ENCODE measurements around the gene IGFALS.
"Not testable (repeated sequence)": the region's sequence is repeated elsewhere in the genome, so short reads cannot be mapped to it uniquely, and the experiment has no call there.

Gene IGFALS

DNA sequence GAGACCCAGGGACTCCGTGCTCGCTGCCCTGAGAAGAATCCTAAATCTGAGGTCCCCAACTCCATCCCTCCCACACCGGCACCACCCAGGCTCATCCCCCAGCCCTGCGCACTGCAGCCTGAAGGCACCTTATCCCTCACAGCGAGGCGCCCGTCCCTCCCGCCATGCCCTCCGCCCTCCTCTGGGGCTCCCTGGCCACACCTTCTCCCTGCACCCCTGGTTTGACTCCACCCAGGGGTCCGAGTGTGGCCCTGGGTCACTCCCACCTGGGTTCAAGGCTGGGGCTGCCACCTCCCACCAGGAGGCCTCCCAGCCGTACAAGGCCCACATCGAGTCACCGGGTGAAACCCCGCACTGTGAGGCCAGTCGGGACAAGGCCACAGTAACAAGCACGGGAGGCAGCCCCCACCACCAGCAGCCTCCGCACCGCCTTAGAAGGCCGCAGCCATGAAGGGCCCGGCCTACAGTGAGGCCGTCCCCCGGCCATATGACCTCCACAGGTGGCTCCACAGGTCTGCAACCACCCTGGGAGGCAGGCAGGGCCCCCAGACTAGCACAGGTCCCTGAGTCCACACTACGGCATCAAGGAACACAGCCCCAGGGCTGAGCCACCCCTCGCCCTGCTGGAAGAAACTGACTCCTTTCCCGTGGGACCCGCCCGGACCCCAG is 24.8 kb upstream of the IGFALS start:
- DNase-seq (ENCODE audit: low read depth in 2 of 2), result no peak

GRCh38 chr16:1817716-1818115 is 24.2 kb upstream of the IGFALS start:
- DNase-seq (ENCODE audit: low read depth in 2 of 2), result no peak

GRCh38 chr16:1817276-1817589 is 23.7 kb upstream of the IGFALS start:
- no peak for DNase-seq (ENCODE audit: low read depth in 2 of 2)

GRCh38 chr16:1816396-1817275 is 23.1 kb upstream of the IGFALS start:
- no peak for DNase-seq (ENCODE audit: low read depth in 2 of 2)

DNA sequence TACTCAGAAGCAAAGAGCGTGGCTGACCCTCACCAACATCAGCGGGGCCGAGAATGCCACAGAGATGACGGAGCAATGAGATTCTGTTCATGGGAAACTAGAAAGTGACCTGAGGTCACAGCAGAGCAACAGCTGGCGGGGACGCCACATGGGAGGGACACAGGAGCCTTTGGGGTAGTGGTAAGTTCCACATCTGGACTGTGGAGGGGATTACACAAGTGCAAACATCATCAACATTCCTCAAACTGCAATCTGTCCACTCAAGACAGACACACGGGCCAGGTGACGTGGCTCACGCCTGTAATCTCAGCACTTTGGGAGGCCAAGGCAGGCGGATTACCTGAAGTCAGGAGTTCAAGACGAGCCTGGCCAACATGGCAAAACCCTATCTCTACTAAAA is 22.0 kb upstream of the IGFALS start:
- DNase-seq (ENCODE audit: low read depth in 2 of 2), result no peak

DNA sequence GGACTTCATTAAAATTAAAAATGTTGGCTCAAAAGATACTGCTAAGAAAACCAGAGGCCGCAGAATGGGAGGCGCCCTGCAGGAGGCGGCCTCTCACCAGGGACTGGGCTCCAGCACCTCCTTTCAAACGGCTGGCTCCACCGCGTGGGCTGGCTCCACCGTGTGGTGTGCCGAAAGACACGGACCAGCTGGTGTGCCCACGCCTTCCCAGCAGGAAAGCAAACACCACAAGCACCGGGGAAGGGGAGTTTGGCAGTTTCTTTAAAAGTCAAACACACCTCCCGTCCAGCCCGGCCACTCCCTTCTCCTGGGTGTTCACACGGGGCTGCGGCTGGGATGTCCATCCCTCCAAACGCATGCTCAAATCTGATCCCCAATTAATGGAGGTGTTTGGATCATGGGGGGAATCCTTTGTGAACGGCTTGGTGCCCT is 19.2 kb upstream of the IGFALS start:
- DNase-seq (ENCODE audit: low read depth in 2 of 2), result peak; percentile 5 to 24

DNA sequence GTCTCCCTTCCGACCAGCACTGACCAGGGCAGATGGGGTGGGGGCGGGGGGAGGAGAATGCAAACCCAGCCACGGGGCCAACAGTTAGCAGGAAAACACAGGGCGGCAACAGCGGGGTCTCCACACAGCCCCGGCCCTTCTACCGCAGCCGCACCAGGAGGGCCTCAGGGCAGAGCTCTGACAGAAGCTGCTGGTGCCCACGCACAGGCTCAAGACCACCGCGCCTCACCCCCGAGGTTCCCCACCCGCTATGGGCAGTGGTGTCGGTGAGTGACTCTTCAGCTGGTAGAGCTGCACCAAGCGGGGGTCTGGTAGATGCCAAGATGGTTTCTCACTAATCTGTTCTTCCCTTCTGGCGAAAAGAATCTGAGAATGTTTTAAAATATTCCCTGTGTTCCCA is 17.0 kb upstream of the IGFALS start:
- no peak for DNase-seq (ENCODE audit: low read depth in 2 of 2)

DNA sequence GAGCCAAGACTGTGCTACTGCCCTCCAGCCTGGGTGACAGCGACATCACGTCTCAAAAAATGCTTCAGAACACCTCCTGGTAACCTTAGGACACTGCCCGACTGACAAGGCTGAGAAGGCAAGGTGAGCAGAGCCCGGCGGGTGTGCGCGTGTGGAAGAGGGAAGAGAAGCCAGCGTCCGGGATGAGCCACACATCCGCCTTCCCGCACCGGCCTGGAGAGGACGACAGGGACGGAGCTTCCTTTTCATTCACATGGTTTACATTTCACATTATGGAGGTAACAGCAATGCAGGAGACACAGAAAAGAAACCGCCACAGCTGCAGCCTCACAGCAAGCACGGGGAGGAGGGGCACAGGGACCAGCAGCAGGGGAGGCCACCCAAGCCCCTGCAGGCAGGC is 16.6 kb upstream of the IGFALS start:
- DNase-seq (ENCODE audit: low read depth in 2 of 2), result no peak

DNA sequence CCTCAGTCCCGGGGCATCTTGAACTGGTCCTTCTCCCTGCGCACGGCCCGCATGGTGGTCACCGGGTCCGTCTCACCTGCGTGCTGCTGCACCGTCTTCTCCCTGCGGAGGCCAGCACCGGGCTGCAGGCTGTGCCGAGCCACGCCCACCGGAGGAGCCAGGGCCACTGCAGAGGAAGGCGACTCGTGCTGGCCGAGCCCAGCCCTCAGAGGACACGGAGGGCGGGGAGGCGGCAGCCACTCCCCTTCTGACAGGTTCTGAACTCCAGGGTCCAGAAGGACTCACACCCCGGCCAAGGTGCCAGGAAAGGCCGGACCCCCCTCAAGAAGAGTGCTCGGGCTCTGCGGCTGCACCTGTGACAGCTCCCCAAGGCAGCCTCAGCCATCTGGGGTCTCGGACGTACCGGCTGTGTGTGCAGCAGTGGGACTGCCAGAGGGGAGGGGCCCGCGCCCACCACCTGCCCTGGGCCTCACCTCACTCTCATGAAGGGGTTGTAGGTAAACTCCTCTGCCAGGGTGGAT is 15.8 kb upstream of the IGFALS start:
- no peak for DNase-seq (ENCODE audit: low read depth in 2 of 2)

GRCh38 chr16:1808691-1809090 is 15.2 kb upstream of the IGFALS start:
- DNase-seq (ENCODE audit: low read depth in 2 of 2), result no peak

GRCh38 chr16:1807626-1808025 is 14.1 kb upstream of the IGFALS start:
- DNase-seq (ENCODE audit: low read depth in 2 of 2), result no peak

DNA sequence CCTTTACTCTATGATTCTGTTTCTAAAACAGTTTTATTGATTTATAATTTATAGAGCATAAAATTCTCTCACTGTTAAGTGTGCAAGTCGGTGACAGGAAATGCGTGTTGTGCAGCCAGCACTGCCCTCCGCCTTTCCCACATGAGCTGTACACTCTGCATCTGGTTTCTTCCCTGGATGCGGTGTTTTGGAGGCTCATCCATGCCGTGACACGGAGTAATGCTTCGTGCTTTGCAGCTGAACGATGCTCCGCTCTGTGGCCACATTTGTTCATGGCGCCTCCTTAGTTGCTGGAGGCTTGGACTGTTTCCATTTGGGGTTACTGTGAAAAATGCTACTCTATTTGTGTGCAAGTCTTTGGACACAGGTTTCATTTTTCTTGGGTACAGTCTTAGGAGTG is 7.2 kb upstream of the IGFALS start:
- DNase-seq (ENCODE audit: low read depth in 2 of 2), result no peak

GRCh38 chr16:1799263-1799662 is 5.8 kb upstream of the IGFALS start:
- DNase-seq (ENCODE audit: low read depth in 2 of 2), result not testable (repeated sequence)

DNA sequence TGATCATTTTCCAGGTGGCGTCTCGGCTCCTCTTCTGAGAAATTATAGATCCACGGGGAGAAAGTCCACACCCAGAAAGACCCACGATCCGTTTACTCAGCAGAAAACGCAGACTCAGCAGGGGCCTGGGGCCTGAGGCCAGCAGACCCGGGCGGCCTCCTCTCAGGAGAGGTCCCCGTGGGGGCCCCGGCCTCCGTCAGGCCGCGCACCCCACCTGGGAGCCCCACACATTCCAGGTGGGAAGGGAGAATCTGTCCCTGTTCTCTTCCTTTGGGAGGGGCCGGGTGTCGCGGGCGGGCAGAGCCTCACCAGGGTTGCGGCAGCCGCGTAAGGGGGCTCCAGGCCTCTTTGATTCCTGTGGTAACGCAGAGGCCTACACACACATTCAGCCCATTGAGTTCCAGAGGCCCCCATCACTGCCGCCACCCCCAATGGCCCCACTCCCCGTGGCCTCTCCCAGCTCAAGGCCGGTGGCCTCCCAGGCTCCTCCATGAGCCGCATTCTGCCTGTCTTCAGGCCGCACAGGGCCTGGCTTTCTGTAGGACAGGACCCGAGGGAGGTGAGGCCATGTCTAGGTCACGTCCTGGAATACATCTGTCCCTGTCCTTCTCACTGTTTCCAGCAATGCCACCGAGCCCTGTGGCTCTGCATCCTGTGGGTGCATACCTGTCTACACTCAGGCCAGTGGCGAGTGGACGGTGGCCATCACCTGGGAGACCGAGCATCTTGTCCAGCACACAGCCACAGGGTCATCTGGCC is 1.6 kb upstream of the IGFALS start:
- no peak for DNase-seq (ENCODE audit: low read depth in 2 of 2)

DNA sequence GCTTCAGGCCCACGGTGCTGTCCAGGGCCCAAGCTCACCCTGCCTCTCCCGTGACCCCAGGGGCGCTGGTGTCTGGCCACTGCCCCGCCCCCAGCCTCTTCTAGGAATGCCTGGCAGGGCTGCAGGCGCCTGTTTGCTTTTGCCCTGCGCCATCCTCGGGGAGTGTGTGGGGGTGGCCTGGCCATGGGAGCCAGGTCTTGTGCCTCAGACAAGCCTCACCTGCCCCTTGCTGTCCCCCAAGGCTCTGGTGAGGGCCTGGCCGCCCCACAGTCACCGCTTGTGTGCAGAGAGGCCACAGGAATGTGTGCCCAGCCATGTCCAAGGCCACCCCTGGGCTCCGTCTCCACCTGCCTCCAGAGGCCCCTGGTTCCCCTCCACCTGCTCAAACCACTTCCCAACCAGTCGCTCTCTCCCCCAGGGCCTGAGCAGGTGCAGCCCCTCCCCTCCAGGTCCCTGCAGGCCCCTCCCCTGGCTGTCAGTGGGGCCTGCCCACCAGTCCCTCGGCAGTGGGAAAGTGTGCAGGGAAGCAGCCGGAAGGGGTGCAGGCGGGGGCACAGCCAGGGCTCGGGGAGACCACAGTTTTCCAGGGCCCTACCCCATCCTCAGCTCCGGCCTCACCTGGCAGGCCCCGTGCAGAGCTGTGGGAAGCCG is 841 bp upstream of the IGFALS start:
- no peak for DNase-seq (ENCODE audit: low read depth in 2 of 2)

- no peak for DNase-seq (ENCODE audit: low read depth in 2 of 2)
These were observed 498 bp downstream of the IGFALS start for GRCh38 chr16:1792836-1793577.

- no peak for DNase-seq (ENCODE audit: low read depth in 2 of 2)
These were observed 1.3 kb downstream of the IGFALS start for GRCh38 chr16:1791943-1792812.

DNA sequence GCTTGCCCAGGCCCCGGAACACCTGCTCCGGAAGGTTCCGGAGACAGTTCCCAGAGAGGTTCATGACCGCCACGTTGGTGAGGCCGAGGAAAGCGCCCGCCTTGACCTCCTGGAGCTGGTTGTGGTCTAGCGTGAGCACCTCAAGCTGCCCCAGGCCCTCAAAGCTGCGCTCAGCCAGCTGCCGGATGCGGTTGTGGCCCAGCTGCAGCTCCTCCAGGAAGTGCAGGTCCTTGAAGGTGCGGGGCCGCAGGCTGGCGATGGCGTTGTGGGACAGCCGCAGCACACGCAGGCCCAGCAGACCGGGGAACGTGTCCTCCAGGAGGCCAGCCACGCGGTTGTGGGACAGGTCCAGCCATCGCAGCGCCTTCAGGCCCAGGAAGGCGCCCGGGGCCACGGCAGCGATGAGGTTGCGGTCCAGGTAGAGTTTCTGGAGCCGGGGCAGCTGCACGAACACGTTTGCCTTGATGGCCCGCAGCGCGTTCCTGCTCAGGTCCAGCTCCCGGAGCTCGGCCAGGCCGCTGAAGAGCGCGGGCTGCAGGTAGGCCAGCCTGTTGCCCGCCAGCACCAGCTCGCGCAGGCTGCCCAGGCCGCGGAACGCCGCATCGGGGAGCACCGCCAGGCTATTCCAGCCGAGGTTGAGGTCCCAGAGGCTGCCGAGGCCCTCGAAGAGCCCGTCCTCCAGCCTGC is 2.1 kb downstream of the IGFALS start:
- DNase-seq (ENCODE audit: low read depth in 2 of 2), result no peak

- no peak for DNase-seq (ENCODE audit: low read depth in 2 of 2)
These were observed 2.8 kb downstream of the IGFALS start for GRCh38 chr16:1790611-1791255.

All from stimulated activated CD8-positive, alpha-beta memory T cell treated with anti-CD3 and anti-CD28 coated beads, Interleukin-7, amount 100 ng/mL, for 4 hours (primary cell).